GM12878 (cell line): ENCODE data around the gene WHRN.

Experiments used
- CTCF ChIP-seq, 3 experiments: IDR thresholded peaks in 2 of 3; conservative IDR thresholded peaks in 1 of 3; 2 replicates each; pipeline ENCODE4 v1.5.1; 2011; ENCODE audit warnings: low read depth in 3 of 3, low read length in 3 of 3, mild to moderate bottlenecking in 3 of 3, control low read depth in 2 of 3, moderate library complexity in 2 of 3, inconsistent platforms in 1 of 3, mixed read lengths in 1 of 3; ENCODE audit not compliant: control insufficient read depth in 2 of 3, insufficient read depth in 1 of 3; ENCODE audit errors: extremely low read depth in 1 of 3
- POLR2AphosphoS5 ChIP-seq: IDR thresholded peaks from 2 replicates; pipeline ENCODE4 v1.6.1; 2011; ENCODE audit warnings: mild to moderate bottlenecking, low read length, inconsistent platforms
- TCF12 ChIP-seq: IDR thresholded peaks from 2 replicates; pipeline ENCODE4 v1.6.1; 2011; ENCODE audit warnings: low read depth, mild to moderate bottlenecking, low read length
- ZBED1 ChIP-seq: IDR thresholded peaks from 2 replicates; pipeline ENCODE4 v1.6.1; 2016; ENCODE audit warnings: borderline replicate concordance

GRCh38 chr9:114494776-114495569 is 10.3 kb downstream of the WHRN start:
- TF ChIP-seq TCF12 = no peak
- TF ChIP-seq POLR2AphosphoS5 = no peak
- no peak for TF ChIP-seq CTCF (IDR thresholded peaks at IDR 0.05 in 2 of 3, conservative IDR thresholded peaks at IDR 0.05 in 1 of 3; ENCODE audit: control insufficient read depth in 2 of 3, extremely low read depth in 1 of 3, insufficient read depth in 1 of 3, low read depth in 3 of 3, low read length in 3 of 3)
- TF ChIP-seq ZBED1 = no peak; the same call in 1 of the 2 replicates
